Skeletal muscle tissue (tissue), 4 donors: ENCODE data around the gene TAX1BP3. TPM values are rescaled to one million over a fixed set of nuclear protein-coding genes. Genes with fewer than 3 reads are reported as not detected.
"Not testable (repeated sequence)": the region's sequence is repeated elsewhere in the genome, so short reads cannot be mapped to it uniquely, and the experiment has no call there.

Experiments
- H3K27ac ChIP-seq: one replicate; pipeline ENCODE4 v1.7.0; 2013; ENCODE audit warnings: mild to moderate bottlenecking, low read depth, low read length, inconsistent platforms
- H3K27me3 ChIP-seq, 3 donors: one replicate each; pipeline ENCODE4 v1.7.0; 2013; ENCODE audit warnings: low read length in 3 of 3; ENCODE audit not compliant: control insufficient read depth in 3 of 3, insufficient read depth in 3 of 3
- H3K36me3 ChIP-seq, 3 donors: one replicate each; pipeline ENCODE4 v1.7.0; 2013; ENCODE audit warnings: low read length in 3 of 3; ENCODE audit not compliant: control insufficient read depth in 3 of 3, insufficient read depth in 3 of 3
- H3K4me1 ChIP-seq, 3 donors: one replicate each; pipeline ENCODE4 v1.7.0; 2013; ENCODE audit warnings: low read length in 3 of 3, mild to moderate bottlenecking in 3 of 3; ENCODE audit not compliant: control insufficient read depth in 3 of 3, insufficient read depth in 3 of 3
- H3K4me3 ChIP-seq, 3 donors: one replicate each; pipeline ENCODE4 v1.7.0; 2013; ENCODE audit warnings: low read length in 3 of 3
- H3K9ac ChIP-seq, 3 donors: one replicate each; pipeline ENCODE4 v1.7.0; 2013; ENCODE audit warnings: low read length in 3 of 3, mild to moderate bottlenecking in 3 of 3, moderate library complexity in 2 of 3, low read depth in 1 of 3
- H3K9me3 ChIP-seq, 3 donors: one replicate each; pipeline ENCODE4 v1.7.0; 2013; ENCODE audit warnings: low read length in 3 of 3; ENCODE audit not compliant: control insufficient read depth in 3 of 3
- total RNA-seq: library from RNA; depleted of rRNA; stranded (reverse); fragments of >200 nt; gene quantifications from one replicate; pipeline ENCODE4 v1.2.3, GENCODE V29; 2014
- donor health status: Osteomylitis.

The TAX1BP3 gene, protein sequence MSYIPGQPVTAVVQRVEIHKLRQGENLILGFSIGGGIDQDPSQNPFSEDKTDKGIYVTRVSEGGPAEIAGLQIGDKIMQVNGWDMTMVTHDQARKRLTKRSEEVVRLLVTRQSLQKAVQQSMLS
- 31.3 TPM for total RNA-seq

GRCh38 chr17:3668279-3669084 is at the start of gene TAX1BP3, which contains the start of gene EMC6:
TAX1BP3 (minus strand) TSS chr17:3668578; CDS start chr17:3668526, 52 bp downstream.
EMC6 (plus strand) TSS chr17:3668812; CDS start chr17:3669147, 335 bp downstream.
- Histone ChIP-seq H3K27ac (peak within 1 kb of the TSS; percentile 95), H3K9me3 (no peaks in the 10 kb centered on the region), H3K9ac (peak within 1 kb of the TSS; percentile 89 to 99 (median 97)), H3K4me3 (peak within 1 kb of the TSS; percentile 85 to 96 (median 94)), H3K4me1 (peaks cover 31 to 44% (median 35%) of the 10 kb centered on the region in 3 donors), H3K27me3 (no peaks in the 10 kb centered on the region), H3K36me3 (peaks cover 11 to 17% (median 12%) of the 10 kb centered on the region in 3 donors)

DNA sequence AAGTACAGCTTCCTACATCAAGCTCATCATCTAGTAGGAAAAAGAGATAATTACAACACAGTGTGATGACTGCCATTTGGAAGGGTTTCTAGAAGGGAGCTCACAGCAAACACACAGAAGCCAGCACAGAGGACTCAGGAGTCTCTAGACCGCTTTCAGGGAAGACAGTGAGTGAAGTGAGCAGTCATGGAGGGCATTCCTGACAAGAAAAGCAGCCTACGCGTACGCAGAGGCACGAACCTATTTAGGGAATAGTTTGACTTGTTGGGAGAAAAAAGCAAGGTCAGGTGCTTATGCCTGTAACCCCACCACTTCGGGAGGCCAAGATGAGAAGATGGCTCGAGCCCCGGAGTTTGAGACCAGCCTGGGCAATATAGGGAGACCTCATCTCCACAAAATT is 46.9 kb upstream of the TAX1BP3 start:
- Histone ChIP-seq H3K36me3 (peaks cover 29 to 55% (median 43%) of the 10 kb centered on the region in 3 donors), H3K27ac (no peak overlapping the region)

GRCh38 chr17:3712811-3713463 is 44.6 kb upstream of the TAX1BP3 start:
- H3K9ac ChIP-seq = no peak overlapping the region
- H3K36me3 ChIP-seq = peaks cover 25 to 42% (median 38%) of the 10 kb centered on the region in 3 donors
- H3K27me3 ChIP-seq = no peaks in the 10 kb centered on the region
- no peak overlapping the region for H3K4me3 ChIP-seq
- no peak overlapping the region for H3K27ac ChIP-seq
- H3K4me1 ChIP-seq = no peaks in the 10 kb centered on the region
- no peaks in the 10 kb centered on the region for H3K9me3 ChIP-seq

More for the DNA sequence above, 46.9 kb upstream of the TAX1BP3 start:
- H3K4me3 ChIP-seq = no peak overlapping the region
- H3K27me3 ChIP-seq = no peaks in the 10 kb centered on the region
- H3K9ac ChIP-seq = no peak overlapping the region
- peaks cover 0 to 6% (median 5%) of the 10 kb centered on the region in 3 donors for H3K4me1 ChIP-seq
- no peaks in the 10 kb centered on the region for H3K9me3 ChIP-seq

DNA sequence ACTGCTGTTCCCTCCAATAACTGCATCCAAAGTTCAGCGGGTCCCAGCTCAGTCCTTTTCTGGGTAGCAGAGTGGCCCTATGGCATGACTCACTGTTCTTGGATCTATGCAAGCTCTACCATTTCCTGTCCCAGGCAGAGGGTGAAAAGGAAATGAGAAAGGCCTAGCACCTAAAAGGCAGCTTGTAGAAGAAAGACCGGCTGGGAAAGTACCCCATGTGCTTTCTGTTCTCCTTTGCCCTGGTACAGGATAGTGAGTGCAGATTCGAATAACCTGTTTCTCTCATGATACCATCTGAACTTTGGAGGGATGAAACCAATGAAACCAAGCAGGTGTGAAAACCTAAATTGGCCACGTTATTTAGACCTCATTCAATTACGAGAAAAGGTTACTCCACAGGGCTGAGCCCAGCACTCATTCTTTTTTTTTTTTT is 42.6 kb upstream of the TAX1BP3 start:
- Histone ChIP-seq H3K9ac (no peak overlapping the region), H3K27me3 (no peaks in the 10 kb centered on the region), H3K27ac (no peak overlapping the region), H3K9me3 (no peaks in the 10 kb centered on the region), H3K4me3 (no peak overlapping the region), H3K4me1 (no peaks in the 10 kb centered on the region), H3K36me3 (peaks cover 17 to 23% (median 18%) of the 10 kb centered on the region in 3 donors)

GRCh38 chr17:3708366-3708765 is 40.0 kb upstream of the TAX1BP3 start:
- H3K27me3 ChIP-seq = no peaks in the 10 kb centered on the region
- H3K27ac ChIP-seq = no peak overlapping the region
- no peak overlapping the region for H3K9ac ChIP-seq
- no peaks in the 10 kb centered on the region for H3K9me3 ChIP-seq
- H3K4me3 ChIP-seq = no peak overlapping the region
- H3K4me1 ChIP-seq = no peaks in the 10 kb centered on the region
- H3K36me3 ChIP-seq = peaks cover 4 to 9% (median 6%) of the 10 kb centered on the region in 3 donors

- H3K4me1 ChIP-seq, H3K9me3 ChIP-seq, H3K4me3 ChIP-seq, H3K27me3 ChIP-seq, H3K36me3 ChIP-seq, H3K9ac ChIP-seq, H3K27ac ChIP-seq: not testable (repeated sequence)
Observed at GRCh38 chr17:3705718-3705984, 37.3 kb upstream of the TAX1BP3 start.

GRCh38 chr17:3704931-3705717 is 36.7 kb upstream of the TAX1BP3 start:
- Histone ChIP-seq H3K27me3 (no peaks in the 10 kb centered on the region), H3K4me1 (no peaks in the 10 kb centered on the region), H3K9me3 (no peaks in the 10 kb centered on the region), H3K4me3 (peak overlapping the region in 1 of 3 donors; percentile 13), H3K27ac (no peak overlapping the region), H3K36me3 (peaks cover 0 to 2% (median 0%) of the 10 kb centered on the region in 3 donors), H3K9ac (peak overlapping the region in 2 of 3 donors; percentile 33 to 52)

DNA sequence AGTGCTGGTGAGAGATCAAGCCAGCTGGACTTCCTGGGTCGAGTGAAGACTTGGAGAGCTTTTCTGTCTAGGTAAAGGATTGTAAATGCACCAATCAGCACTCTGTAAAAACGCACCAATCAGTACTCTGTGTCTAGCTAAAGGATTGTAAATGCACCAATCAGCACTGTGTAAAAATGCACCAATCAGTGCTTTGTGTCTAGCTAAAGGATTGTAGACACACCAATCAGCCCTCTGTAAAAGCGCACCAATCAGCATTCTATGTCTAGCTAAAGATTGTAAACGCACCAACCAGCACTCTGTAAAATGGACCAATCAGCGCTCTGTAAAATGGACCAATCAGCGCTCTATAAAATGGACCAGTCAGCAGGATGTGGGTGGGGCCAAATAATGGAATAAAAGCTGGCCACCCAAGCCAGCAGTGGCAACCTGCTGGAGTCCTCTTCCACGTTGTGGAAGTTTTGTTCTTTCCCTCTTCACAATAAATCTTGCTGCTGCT is 33.7 kb upstream of the TAX1BP3 start:
- not testable (repeated sequence) for H3K27ac ChIP-seq, H3K4me1 ChIP-seq, H3K4me3 ChIP-seq, H3K9ac ChIP-seq, H3K27me3 ChIP-seq, H3K36me3 ChIP-seq, H3K9me3 ChIP-seq

DNA sequence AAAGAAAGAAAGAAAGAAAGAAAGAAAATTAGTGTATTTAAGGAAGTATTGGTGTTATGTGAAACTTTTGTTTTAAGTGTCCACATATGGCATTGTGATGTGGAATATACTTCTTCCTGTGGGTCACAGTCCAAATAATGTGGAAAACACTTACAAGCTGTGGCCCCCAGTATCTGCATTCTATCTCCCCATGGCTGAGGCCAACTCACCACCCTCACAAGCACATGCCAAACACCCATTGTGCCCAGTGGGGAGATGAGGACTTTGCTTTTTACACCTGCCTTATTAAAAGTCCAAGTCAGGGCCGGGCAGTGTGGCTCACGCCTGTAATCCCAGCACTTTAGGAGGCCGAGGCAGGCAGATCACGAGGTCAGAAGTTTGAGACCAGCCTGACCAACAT is 31.6 kb upstream of the TAX1BP3 start:
- Histone ChIP-seq H3K27ac (no peak overlapping the region), H3K9me3 (no peaks in the 10 kb centered on the region), H3K27me3 (peaks cover 0 to 5% (median under 1%) of the 10 kb centered on the region in 3 donors), H3K4me3 (no peak overlapping the region), H3K4me1 (peaks cover 3 to 9% (median 4%) of the 10 kb centered on the region in 3 donors), H3K36me3 (peaks cover 0 to 4% (median 3%) of the 10 kb centered on the region in 3 donors), H3K9ac (no peak overlapping the region)
